ENCODE data around the gene EFNB1. TPM values are rescaled to one million over a fixed set of nuclear protein-coding genes. Genes with fewer than 3 reads are reported as not detected.

EFNB1 gene
- total and polyA plus RNA-seq, 2 of the 8 experiments (the other 6 are each of a cell fraction or from before 2014, with no cell fraction given): 2.3 to 5.4 TPM

DNA sequence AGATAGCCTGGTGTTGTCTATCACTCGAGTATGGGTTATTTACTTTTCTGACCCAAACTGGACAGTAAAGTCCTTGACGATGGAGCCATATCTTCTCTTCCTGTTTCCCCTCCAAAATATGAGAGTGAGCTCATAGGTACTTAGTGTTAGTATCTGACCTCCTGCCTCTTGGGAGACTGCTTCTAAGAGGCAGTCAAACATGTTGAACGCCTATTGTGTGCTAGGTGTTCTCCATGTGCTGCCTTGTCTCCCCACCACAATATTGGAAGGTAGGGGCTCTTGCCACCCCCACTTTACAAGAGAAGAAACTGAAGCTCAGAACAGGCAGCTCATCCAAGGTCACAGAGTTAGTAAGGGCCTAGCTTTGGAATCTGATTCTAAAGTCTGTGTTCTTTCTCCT lies 8.3 kb downstream of the EFNB1 start:
- no peak for TF ChIP-seq CEBPB (IDR thresholded peaks at IDR 0.05; ENCODE audit: low read depth, low read length)
- no peak for TF ChIP-seq SAP30 (IDR thresholded peaks at IDR 0.05; ENCODE audit: insufficient read depth, insufficient replicate concordance, low read length)
- TF ChIP-seq, protein P1, sequence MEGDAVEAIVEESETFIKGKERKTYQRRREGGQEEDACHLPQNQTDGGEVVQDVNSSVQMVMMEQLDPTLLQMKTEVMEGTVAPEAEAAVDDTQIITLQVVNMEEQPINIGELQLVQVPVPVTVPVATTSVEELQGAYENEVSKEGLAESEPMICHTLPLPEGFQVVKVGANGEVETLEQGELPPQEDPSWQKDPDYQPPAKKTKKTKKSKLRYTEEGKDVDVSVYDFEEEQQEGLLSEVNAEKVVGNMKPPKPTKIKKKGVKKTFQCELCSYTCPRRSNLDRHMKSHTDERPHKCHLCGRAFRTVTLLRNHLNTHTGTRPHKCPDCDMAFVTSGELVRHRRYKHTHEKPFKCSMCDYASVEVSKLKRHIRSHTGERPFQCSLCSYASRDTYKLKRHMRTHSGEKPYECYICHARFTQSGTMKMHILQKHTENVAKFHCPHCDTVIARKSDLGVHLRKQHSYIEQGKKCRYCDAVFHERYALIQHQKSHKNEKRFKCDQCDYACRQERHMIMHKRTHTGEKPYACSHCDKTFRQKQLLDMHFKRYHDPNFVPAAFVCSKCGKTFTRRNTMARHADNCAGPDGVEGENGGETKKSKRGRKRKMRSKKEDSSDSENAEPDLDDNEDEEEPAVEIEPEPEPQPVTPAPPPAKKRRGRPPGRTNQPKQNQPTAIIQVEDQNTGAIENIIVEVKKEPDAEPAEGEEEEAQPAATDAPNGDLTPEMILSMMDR (IDR thresholded peaks at IDR 0.05; ENCODE audit: control extremely low read depth in 1 of 3, insufficient read depth in 1 of 3, low read depth in 1 of 3, low read length in 3 of 3): no peak
- TF ChIP-seq CHD1 (IDR thresholded peaks at IDR 0.05; ENCODE audit: low read depth, low read length): no peak
- TF ChIP-seq CBX5 (IDR thresholded peaks at IDR 0.05; ENCODE audit: low read depth, low read length): no peak
- H3K79me2 ChIP-seq (ENCODE audit: control insufficient read depth in 1 of 2, insufficient read depth in 2 of 2, low read length in 2 of 2): no peaks in the 10 kb centered on the region
- no peak overlapping the region for H2BK20ac ChIP-seq (ENCODE audit: low read length)
- H3K56ac ChIP-seq (replicated peaks; ENCODE audit: insufficient read length, low read depth, low read length): no peak overlapping the region
- H3K4me2 ChIP-seq (ENCODE audit: insufficient read depth in 1 of 2, low read depth in 2 of 2, low read length in 2 of 2): no peak overlapping the region
- no peak overlapping the region for H2AFZ ChIP-seq (ENCODE audit: low read length)
- H2BK12ac ChIP-seq (ENCODE audit: low read depth, low read length): no peak overlapping the region
- H3K36me3 ChIP-seq (ENCODE audit: control insufficient read depth in 2 of 4, insufficient read depth in 4 of 4, low read length in 3 of 4): no peaks in the 10 kb centered on the region; a peak in 3 of 8 replicates
- peaks cover 18 to 32% (median 30%) of the 10 kb centered on the region in 4 experiments for H3K27me3 ChIP-seq (replicated peaks in 1 of 4; ENCODE audit: control insufficient read depth in 3 of 4, extremely low read depth in 1 of 4, insufficient read depth in 3 of 4, low read length in 3 of 4)
- no peak overlapping the region for H2BK5ac ChIP-seq (ENCODE audit: low read depth, low read length)
- H4K20me1 ChIP-seq (replicated peaks in 1 of 2; ENCODE audit: control insufficient read depth in 1 of 2, insufficient read depth in 2 of 2, low read length in 2 of 2): peaks cover 11 to 14% of the 10 kb centered on the region in 2 experiments
- H4K91ac ChIP-seq (replicated peaks; ENCODE audit: insufficient read length, low read length): no peak overlapping the region
- DNase-seq (ENCODE audit: low read depth in 1 of 2, low spot score in 2 of 2): no peak
- H4K5ac ChIP-seq (ENCODE audit: insufficient read length, low read depth, low read length): no peak overlapping the region
- H3K23ac ChIP-seq (ENCODE audit: insufficient read length): no peak overlapping the region
- no peak for FAIRE-seq
- H3K18ac ChIP-seq (ENCODE audit: extremely low read depth, low read length): no peak overlapping the region
- no peak overlapping the region for H3K4me3 ChIP-seq (ENCODE audit: extremely low read depth in 1 of 4, insufficient read depth in 2 of 4, low read depth in 3 of 4, low read length in 4 of 4)
- H3K4me1 ChIP-seq (replicated peaks in 1 of 4; ENCODE audit: control insufficient read depth in 3 of 4, insufficient read depth in 4 of 4, low read length in 3 of 4): peaks cover 0 to 3% (median 0%) of the 10 kb centered on the region in 4 experiments; a peak in 2 of 7 replicates
- no peak overlapping the region for H3K4ac ChIP-seq (replicated peaks; ENCODE audit: insufficient read length, low read depth, low read length)
- H3K79me1 ChIP-seq (ENCODE audit: low read depth, low read length): no peaks in the 10 kb centered on the region
- CTCF ChIA-PET (ENCODE audit: partially characterized antibody): interaction anchor here (0.8 to 1.4 kb wide), 2 partner anchors 9 to 77 kb away, joined by 3 to 4 read pairs; no protein-coding TSS in a partner anchor
- no peak overlapping the region for H2AK5ac ChIP-seq (ENCODE audit: low read depth, low read length)
- 94% methylated on average over 3 of the region's 3 CpGs; no CpG with 5 or more reads in 1 of the 2 experiments for WGBS, 2 experiments (ENCODE audit: extremely low coverage in 1 of 2, insufficient coverage in 1 of 2, insufficient read length in 1 of 2, insufficient replicate concordance in 2 of 2, low coverage in 1 of 2, low lambda C conversion rate in 2 of 2, missing lambda C conversion rate in 1 of 2)
- no peak overlapping the region for H2BK120ac ChIP-seq (replicated peaks; ENCODE audit: low read depth, low read length)
- POLR2A ChIA-PET (ENCODE audit: partially characterized antibody): interaction anchor here (1.7 kb wide), 1 partner anchor 9 kb away, joined by 6 read pairs; the partner anchor contains the start of gene EFNB1
- H4K8ac ChIP-seq (ENCODE audit: extremely low read depth, insufficient read depth, low read length): no peak overlapping the region
- no peaks in the 10 kb centered on the region for H3K23me2 ChIP-seq (ENCODE audit: low read depth, low read length)
- no peak overlapping the region for H3K14ac ChIP-seq (ENCODE audit: insufficient read length)
- no peak overlapping the region for H3K9ac ChIP-seq (replicated peaks in 1 of 4; ENCODE audit: extremely low read depth in 1 of 4, low read depth in 3 of 4, low read length in 3 of 4)
- H3K9me3 ChIP-seq (ENCODE audit: insufficient read depth in 2 of 2, low read depth in 1 of 2, low read length in 1 of 2): no peaks in the 10 kb centered on the region
- no peak overlapping the region for H3K27ac ChIP-seq (ENCODE audit: low read depth, low read length)
- no peak overlapping the region for H2BK15ac ChIP-seq (ENCODE audit: low read length)
